GM20431 (cell line): ENCODE data around the gene ALDH1B1.

Experiments used
- in situ Hi-C: fragments of 300-500 bp; cut with MseI, MboI; formaldehyde crosslinking; loops from one replicate; pipeline ENCODE4 v1.15.0; 2020; ENCODE audit warnings: low sequenced_read_pairs; ENCODE audit not compliant: unreplicated experiment

Gene ALDH1B1

GRCh38 chr9:38359689-38360385 lies 32.7 kb upstream of the ALDH1B1 start:
- in situ Hi-C loops = loop anchor here (10.0 to 25.0 kb wide), 3 partner anchors 198 to 448 kb away; partner anchors contain the start of gene SLC25A51

GRCh38 chr9:38360839-38361472 lies 31.5 kb upstream of the ALDH1B1 start:
- in situ Hi-C loops = loop anchor here (10.0 to 25.0 kb wide), 3 partner anchors 199 to 449 kb away; partner anchors contain the start of gene SLC25A51

GRCh38 chr9:38361473-38361850 lies 31.0 kb upstream of the ALDH1B1 start:
- in situ Hi-C loops = loop anchor here (10.0 to 25.0 kb wide), 3 partner anchors 199 to 449 kb away; partner anchors contain the start of gene SLC25A51

GRCh38 chr9:38362852-38363588 lies 29.5 kb upstream of the ALDH1B1 start:
- in situ Hi-C loops = loop anchor here (10.0 to 25.0 kb wide), 3 partner anchors 201 to 451 kb away; partner anchors contain the start of gene SLC25A51

GRCh38 chr9:38363589-38363925 lies 28.9 kb upstream of the ALDH1B1 start:
- in situ Hi-C loops = loop anchor here (10.0 to 25.0 kb wide), 3 partner anchors 201 to 451 kb away; partner anchors contain the start of gene SLC25A51

GRCh38 chr9:38367898-38368297 lies 24.6 kb upstream of the ALDH1B1 start:
- in situ Hi-C loops = loop anchor here (10.0 to 25.0 kb wide), 3 partner anchors 206 to 456 kb away; partner anchors contain the start of gene SLC25A51

GRCh38 chr9:38368731-38369130 lies 23.8 kb upstream of the ALDH1B1 start:
- in situ Hi-C loops = loop anchor here (10.0 to 25.0 kb wide), 3 partner anchors 206 to 456 kb away; partner anchors contain the start of gene SLC25A51

- in situ Hi-C loops = loop anchor here (25.0 kb wide), 2 partner anchors 208 to 458 kb away; partner anchors contain the start of gene SLC25A51
Measured at GRCh38 chr9:38370176-38370575, 22.3 kb upstream of the ALDH1B1 start.

- in situ Hi-C loops = loop anchor here (25.0 kb wide), 2 partner anchors 209 to 459 kb away; partner anchors contain the start of gene SLC25A51
Measured at GRCh38 chr9:38371495-38371894, 21.0 kb upstream of the ALDH1B1 start.

GRCh38 chr9:38372762-38373619 lies 19.5 kb upstream of the ALDH1B1 start:
- in situ Hi-C loops = loop anchor here (25.0 kb wide), 2 partner anchors 211 to 461 kb away; partner anchors contain the start of gene SLC25A51

GRCh38 chr9:38373679-38374078 lies 18.8 kb upstream of the ALDH1B1 start:
- in situ Hi-C loops = loop anchor here (25.0 kb wide), 2 partner anchors 211 to 461 kb away; partner anchors contain the start of gene SLC25A51

GRCh38 chr9:38374847-38375571 lies 17.5 kb upstream of the ALDH1B1 start:
- in situ Hi-C loops = loop anchor here (25.0 kb wide), 3 partner anchors 212 to 463 kb away; partner anchors contain the start of gene SLC25A51

- in situ Hi-C loops = loop anchor here (25.0 kb wide), 1 partner anchor 212 kb away; no protein-coding TSS in a partner anchor
Measured at GRCh38 chr9:38375572-38375963, 16.9 kb upstream of the ALDH1B1 start.

- in situ Hi-C loops = loop anchor here (25.0 kb wide), 1 partner anchor 211 kb away; no protein-coding TSS in a partner anchor
Measured at GRCh38 chr9:38376021-38376670, 16.4 kb upstream of the ALDH1B1 start.

- in situ Hi-C loops = loop anchor here (25.0 kb wide), 1 partner anchor 210 kb away; no protein-coding TSS in a partner anchor
Measured at GRCh38 chr9:38377336-38378083, 15.0 kb upstream of the ALDH1B1 start.

GRCh38 chr9:38380230-38380871 lies 12.2 kb upstream of the ALDH1B1 start:
- in situ Hi-C loops = loop anchor here (25.0 kb wide), 1 partner anchor 207 kb away; no protein-coding TSS in a partner anchor
